NOMO-1 treated with DMSO at 0.1 percent for 48 hours (cell line): ENCODE data around the gene ACD.
"Not testable (repeated sequence)": the region's sequence is repeated elsewhere in the genome, so short reads cannot be mapped to it uniquely, and the experiment has no call there.

Experiments
- DNase-seq: peaks from one replicate; lab custom pipeline; 2025; ENCODE audit not compliant: unreplicated experiment; lab: John Stamatoyannopoulos, UW

Gene ACD

DNA sequence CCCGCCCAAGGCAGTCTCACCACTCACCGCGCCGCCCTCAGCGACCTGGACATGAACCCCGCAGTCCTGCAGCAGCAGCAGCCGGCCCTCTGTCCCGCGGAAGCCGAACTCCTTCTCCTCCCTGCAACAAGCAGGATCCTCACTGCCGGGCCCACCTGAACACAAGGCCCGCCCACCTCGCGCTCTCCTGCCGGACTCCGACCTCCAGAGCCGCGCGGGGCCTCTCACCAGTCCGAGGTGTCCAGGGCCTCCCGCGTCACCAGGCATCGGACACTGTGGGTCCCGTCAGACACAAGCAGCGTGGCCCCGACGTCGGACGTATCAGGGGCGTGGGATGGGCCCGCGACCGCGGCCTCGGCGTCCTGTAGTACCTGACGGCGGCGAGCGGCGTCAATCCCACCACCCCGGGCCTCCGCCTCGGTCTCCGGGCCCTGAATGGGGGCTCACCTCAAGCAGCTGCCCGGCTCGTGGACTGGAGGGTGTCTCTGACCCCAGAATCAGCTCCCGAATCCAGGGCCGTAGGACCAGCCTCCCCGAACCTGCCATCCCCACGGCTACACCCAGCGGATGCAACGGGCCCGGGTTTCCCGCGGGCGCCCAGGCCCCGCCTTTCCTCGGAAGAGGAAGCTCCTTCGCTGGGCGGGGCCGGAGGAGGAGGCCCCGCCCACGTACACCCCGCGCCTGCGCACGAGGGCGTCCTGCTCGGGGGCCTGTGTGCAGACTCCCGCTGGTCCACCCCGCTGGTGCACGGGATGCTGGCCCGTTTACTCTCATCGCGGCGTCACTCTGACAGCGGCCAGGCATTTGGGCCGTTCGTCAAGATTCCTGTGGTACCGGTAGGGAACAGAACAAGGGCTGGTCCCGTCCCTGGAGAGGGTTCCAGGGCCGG lies at the start of gene ACD:
ACD (minus strand) TSS at position 586 of the 889 bp plus-strand sequence; CDS start at position 546, 40 bp downstream.
- peak; percentile 83 for DNase-seq

DNA sequence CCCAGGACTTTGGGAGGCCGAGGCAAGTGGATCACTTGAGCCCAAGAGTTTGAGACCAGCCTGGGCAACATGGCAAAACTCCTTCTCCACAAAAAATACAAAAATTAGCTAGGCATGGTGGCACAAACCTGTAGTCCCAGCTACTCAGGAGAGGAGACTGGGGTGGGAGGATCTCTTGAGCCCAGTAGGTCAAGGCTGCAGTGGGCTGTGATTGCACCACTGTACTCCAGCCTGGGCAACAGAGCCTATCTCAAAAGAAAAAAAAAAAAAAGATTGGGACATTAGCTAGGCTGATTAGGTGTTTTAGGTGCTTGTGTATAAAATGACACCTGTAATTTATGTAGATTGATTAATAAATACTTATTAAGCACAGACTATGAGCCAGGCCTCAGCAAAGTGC lies 49.0 kb upstream of the ACD start:
- DNase-seq = no peak

DNA sequence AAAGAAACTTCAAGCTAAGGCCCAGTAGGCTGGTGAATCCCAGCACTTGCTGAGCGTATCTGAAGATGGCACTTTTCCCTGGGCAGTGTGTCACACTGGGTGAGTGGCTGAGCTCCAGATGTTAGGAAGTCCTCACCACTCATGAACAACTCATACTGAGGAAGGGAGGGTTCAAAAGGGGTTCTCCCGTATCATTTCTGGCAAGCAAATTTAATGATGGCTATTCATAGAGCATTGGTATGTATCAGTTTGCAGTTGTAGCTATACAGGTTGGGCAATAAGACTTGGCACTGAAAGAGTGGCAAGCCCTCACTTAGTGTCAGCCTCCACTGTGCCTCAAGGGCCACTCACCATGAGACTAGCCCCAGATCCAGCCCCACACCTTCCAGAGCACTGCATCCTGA lies 48.3 kb upstream of the ACD start:
- DNase-seq = no peak

DNA sequence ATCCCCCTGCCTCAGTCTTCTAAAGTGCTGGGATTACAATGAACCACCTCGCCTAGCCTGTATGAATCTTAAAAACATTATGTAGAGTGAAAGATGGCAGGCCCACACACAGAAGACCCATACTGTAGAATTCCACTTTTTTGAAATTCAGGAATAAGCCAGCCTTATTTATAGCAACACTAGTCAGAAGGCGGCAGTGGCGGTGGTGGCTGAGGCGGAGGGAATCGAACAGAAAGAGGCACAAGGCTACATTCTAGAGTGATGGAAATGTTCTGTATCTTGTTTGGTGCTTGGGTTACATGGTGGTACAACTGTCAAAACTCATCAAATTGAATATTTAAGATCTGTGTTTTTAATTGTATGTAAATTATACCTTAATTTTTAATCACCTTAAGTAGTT lies 47.7 kb upstream of the ACD start:
- no peak for DNase-seq

DNA sequence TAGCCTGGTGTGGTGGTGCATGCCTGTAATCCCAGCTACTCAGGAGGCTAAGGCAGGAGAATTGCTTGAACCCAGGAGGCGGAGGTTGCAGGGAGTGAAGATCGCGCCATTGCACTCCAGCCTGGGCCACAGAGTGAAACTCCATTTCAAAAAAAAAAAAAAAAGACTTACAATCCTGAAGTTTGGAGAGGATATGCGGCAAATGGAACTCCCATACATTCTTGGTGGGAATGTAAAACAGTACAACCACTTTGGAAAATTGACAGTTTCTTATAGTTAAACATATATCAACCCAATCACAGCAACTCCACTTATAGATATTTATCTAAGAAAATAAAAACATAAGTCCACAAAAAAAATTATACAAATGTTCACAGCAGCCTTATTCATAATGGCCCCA lies 47.1 kb upstream of the ACD start:
- no peak for DNase-seq

DNA sequence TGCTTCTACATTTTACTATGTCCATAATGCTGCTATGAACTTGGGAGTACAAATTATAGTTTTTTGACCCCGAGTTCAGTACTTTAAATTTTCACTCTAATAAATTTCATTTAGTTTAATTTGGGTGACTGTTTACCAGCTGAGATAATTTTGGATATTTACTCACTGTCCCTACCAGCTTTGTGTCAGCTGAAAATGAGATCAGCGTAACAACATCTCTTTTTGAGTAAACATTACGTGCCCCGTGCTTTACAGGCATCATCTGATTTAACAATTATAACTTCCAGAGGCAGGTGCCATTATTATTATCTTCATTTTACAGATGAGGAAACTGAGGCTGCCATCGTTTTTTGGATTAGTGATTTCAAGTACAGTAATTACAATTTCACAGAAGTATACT lies 44.0 kb upstream of the ACD start:
- no peak for DNase-seq

DNA sequence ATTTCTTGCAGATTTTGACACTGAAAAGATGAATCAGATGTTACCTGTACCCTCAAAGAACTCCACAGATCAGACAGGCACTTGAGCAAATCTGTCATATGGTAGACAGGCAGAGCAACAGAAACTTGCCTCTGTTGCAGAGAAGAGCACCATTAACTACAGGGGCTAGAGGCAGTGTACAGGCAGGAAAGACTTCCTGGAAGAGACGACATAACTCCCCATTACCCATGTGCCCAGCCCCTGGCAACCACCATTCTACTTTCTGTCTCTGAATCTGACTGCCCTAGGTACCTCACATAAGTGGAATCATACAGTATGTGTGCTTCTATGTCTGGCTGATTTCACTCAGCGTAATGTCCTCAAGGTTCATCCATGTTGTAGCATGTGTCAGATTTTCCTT lies 43.6 kb upstream of the ACD start:
- no peak for DNase-seq

DNA sequence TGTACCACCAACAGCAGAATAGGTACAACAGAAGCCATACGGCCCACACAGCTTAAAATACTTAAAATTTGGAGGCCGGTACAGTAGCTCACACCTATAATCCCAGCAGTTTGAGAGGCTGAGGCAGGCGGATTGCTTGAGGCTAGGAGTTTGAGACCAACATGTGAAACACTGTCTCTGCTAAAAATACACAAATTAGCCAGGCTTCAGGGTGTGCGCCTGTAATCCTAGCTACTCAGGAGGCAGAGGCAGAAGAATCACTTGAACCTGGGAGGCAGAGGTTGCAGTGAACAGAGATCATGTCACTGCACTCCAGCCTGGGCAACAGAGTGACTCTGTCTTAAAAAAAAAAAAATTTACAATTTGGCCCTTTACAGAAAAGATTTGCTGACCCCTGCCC lies 42.1 kb upstream of the ACD start:
- DNase-seq = no peak

DNA sequence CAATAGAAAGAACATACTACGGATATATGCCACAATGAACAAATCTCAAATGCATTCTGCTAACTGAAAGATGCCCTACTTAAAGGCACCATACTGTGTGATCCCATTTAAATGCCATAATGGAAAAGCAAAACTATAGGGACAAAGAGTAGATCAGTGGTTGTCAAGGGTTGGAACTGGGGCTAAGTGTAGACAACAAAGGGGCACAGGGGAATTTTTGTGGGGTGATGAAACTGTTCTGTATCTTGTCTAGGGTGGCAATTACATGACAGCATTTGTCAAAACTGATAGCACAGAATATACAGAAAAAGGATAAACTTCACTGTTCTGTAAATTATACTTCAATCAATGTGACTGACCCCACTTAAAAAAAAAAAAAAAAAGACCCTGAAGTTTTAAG lies 41.4 kb upstream of the ACD start:
- DNase-seq = no peak

DNA sequence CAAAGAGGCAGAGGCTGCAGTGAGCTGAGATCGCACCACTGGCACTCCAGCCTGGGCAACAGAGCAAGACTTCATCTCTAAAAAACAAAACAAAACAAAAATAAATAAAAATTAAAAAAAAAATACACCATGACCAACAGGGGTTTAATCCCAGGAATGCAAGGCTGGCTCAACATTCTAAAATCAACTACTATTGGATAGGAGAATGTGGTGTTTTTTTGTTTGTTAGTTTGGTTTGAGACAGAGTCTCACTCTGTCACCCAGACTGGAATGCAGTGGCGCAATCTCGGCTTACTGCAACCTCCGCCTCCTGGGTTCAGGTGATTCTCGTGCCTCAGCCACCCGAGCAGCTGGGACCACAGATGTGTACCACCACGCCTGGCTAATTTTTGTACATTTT lies 39.2 kb upstream of the ACD start:
- no peak for DNase-seq

DNA sequence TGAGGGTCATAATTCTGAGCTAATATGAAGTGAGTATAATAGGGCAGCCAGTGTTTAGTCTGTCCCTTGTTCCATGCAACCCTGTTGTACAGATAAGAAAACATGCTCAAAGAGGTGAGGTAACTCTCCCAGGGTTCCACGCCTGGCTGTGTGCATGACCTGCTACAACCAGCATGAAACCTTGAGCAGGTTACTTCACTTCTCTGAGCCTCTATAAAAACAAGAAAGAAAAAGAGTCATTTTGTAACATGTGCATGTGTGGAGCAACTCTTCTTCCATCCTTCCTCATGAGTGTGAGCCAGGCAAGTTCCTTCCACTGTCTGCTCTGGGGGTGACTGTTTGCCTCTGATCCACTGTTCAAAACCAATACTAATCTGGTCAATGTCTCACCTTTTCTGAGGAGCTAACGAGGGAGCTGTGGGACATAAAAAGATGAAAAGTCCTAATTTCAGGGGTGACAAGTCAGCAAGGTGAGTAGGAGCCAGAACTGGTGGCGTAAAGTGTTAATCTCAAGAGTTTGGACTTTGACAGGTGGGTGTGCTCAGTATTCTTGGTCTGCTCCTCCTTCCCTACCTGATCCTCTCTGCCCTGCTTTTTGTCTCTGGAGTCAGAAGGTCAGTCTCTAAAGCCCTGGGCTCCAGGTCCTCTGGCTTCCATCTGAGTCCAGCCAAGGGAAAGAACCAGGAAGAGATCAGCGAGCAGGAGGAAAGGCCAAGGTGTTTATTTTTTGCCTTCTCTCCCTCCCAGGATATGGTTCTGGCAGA lies 37.5 kb upstream of the ACD start:
- DNase-seq = peak; percentile 7

DNA sequence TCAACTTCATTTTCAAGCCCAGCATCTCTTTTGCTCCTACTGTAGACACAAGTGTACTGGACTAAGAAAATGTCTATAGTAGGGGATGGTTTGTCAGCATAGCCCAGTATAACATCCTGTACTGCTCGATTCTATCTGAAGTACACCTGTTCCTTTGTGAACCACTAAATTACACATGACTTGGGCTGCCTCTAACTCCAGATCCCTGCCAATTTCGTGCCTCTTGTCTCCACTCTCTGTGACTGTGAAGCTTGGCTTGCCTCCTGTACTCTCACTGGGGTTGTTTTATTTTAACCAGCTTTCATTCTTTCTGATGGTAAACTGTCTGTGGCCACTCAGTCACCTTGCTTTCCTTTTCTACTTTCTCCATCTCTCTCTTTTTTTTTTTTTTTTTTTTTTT lies 34.6 kb upstream of the ACD start:
- DNase-seq = no peak

DNA sequence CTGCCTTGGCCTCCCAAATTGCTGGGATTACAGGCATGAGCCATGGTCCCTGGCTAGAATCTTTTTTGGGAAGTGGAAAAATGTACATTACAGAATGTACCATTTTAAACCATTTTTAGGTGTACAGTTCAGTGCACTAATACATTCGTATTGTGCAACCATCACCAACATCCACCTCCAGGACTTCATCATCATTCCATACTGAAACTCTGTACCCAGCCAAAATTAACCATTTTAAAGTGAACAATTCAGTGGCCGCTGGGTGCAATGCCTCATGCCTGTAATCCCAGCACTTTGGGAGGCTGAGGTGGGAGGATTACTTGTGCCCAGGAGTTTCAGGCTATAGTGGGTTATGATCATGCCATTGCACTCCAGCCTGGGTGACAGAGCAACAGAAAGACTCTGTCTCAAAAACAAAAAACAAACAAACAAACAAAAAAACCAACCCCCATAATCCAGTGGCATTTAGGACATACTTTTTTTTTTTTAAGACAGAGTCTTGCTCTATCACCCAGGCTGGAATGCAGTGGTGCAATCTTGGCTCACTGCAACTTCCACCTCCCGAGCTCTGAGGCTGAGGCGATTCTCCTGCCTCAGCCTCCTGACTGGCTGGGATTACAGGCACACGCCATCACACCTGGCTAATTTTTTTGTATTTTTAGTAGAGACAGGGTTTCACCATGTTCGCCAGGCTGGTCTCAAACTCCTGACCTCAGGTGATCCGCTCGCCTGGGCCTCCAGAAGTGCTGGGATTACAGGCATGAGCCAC lies 33.6 kb upstream of the ACD start:
- DNase-seq = not testable (repeated sequence)

DNA sequence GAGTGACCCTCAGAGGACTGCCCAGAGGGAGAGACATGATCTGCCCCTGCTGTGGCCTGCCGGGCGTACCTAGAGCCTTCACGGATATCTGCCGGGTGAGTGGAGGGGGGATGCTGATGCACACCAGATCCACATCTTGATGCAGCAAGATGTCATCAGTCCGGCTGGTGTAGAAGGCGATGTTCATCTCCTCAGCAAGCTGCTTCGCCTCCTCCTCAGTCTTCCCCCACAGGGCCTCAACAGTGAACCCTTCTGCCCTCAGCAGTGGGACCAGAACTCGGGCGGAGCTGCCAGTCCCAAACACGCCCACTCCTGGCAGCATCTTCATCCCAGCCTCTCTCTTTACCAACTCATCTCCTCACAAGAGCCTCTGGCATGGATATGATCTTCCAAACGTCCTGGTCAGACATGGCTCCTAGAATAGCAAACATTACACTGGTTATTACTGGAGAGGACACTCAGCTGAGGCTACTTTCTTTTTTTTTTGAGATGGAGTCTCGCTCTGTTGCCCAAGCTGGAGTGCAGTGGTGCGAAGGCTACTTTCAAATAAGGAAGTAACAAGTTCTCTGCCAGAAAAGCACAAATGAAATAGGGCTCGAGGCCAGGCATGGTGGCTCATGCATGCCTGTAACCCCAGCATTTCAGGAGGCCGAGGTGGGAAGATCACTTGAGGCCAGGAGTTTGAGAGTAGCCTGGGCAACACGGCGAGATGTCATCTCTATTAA lies 25.5 kb upstream of the ACD start:
- DNase-seq = no peak

DNA sequence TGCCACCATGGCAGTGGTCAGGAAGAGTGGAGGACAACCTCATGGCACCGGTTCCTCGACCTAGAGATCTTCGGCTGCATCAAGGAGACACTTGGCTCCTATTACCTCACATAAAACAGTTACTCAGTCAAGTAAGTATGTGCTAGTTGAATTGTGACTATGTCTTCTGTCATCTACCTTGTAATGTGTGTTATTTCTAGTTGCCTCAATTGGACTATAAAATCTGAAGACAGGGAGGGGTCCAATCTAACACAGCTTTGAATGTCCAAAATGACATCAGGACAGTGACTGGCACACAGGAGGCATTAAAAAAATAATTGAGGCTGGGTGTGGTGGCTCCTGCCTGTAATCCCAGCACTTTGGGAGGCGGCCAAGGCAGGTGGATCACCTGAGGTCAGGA lies 23.7 kb upstream of the ACD start:
- no peak for DNase-seq

DNA sequence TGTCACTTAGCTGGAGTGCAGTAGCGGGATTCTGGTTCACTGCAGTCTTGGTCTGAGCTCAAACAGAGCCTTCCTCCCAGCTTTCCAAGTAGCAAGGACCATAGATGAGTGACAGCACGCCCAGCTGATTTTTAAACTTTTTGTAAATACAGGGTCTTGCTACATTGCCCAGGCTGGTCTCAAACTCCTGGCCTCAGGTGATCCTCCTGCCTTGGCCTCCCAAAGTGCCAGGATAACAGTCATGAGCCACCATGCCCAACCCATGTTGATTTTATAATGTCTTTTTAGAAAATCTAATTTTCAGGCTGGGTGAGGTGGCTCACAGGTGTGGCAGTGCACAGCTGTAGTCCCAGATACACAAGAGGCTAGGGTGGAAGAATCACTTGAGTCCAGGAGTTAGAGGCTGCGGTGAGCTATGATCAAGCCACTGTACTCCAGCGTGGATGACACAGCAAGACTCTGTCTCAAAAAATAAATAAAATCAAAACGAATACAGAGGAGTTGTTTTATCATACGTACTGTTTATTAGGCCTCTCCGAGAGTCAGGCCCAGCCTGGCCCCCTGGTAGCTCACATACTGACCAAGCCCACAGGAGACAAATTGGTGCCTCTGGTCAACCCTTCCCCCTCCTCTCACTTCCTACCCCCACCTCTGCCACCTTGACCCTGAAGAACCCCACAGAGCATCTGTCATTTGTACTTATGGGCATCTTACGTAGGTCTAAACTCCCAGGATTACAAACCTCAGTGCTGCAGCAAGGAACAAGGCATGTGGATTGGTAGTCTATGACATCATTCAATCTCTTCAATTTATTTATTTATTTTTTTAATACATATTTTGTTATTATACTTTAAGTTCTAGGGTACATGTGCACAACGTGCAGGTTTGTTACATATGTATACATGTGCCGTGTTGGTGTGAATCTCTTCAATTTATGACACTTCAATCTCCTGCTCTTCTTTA lies 20.2 kb upstream of the ACD start:
- DNase-seq = no peak

DNA sequence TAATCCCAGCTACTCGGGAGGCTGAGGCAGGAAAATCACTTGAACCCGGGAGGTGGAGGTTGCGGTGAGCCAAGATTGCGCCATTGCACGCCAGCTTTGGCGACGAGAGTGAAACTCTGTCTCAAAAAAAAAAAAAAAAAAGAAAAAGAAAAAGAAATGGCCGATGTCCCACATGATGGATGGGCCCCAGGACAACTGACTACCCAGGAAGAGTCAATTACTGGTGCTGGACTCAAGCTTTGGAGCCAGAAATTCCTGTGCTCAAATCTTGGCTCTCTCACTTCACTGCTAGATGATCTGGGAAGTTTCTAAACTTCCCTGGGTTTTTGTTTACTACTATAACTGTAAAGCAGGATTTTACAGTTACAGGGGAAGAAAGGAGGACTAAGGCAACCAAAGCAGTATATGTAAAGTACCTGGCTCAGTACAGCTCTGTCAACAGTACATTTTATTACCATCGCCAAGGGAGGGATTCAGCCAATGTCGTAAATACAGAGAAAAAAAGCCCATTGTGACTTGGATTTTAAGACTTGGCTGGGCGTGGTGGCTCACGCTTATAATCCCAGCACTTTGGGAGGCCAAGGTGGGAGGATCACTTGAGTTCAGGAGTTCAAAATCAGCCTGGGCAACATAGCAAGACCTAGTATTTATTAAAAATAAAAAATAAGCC lies 18.4 kb upstream of the ACD start:
- no peak for DNase-seq

DNA sequence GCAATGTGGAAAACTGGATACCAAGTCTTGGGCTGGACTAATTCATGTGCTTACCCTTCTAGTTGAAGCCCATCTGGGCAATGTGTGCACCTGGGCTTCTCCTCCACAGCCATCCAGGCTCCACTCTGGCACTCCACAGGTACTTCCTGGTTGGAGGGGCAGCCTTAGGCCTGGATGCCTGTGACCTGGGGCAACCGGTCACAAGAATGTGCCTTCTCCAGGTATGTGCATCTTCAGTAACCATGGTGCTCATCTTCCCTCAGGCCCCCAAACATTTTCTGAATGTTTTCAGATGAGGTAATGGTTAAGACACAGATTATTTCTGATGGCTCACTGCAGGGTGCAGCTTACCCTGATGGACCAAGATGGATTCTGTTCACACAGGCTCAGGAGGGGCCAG lies 17.7 kb upstream of the ACD start:
- no peak for DNase-seq

DNA sequence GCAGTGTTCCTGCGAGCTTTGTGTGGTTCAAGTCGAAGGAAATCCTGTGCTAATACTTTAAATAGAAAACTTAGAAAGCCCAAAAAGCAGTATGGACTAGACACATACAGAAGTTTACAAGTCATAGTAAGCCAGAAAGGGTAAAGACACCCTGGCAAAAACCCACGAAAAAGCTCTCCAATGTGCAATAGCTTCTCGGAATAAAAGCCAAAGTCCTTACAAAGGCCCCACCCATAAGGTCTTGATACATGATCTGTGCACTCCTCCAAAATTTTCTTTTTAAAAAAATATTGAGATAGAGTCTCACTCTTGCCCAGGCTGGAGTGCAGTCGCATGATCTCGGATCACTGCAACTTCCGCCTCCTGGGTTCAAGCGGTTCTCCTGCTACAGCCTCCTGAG lies 16.9 kb upstream of the ACD start:
- DNase-seq = no peak
